K562 (cell line): ENCODE data around the gene DGKB.

Source experiments
- BDP1 ChIP-seq: IDR thresholded peaks from 3 replicates; pipeline ENCODE4 v1.6.1; 2011; ENCODE audit not compliant: insufficient read length, insufficient read depth
- CTCF ChIP-seq, 3 experiments: IDR thresholded peaks in 2 of 3; conservative IDR thresholded peaks in 1 of 3; 2 replicates each; pipeline ENCODE4 v1.5.1; 2011 to 2012; ENCODE audit warnings: low read length in 3 of 3, mild to moderate bottlenecking in 3 of 3, control low read depth in 2 of 3, improper control_type of control experiment in 1 of 3, inconsistent platforms in 1 of 3, low read depth in 1 of 3, mixed read lengths in 1 of 3, moderate library complexity in 1 of 3; ENCODE audit not compliant: insufficient read depth in 2 of 3
- EP300 ChIP-seq: IDR thresholded peaks from 2 replicates; pipeline ENCODE4 v1.6.1; 2012; ENCODE audit warnings: low read length, improper control_type of control experiment
- HDAC2 ChIP-seq: fragments of 450-650 bp; IDR thresholded peaks from 2 replicates; pipeline ENCODE4 v1.6.1; 2016; ENCODE audit warnings: mild to moderate bottlenecking
- L3MBTL2 ChIP-seq: fragments of 450-650 bp; IDR thresholded peaks from 2 replicates; pipeline ENCODE4 v1.6.1; 2016; ENCODE audit warnings: mild to moderate bottlenecking, moderate library complexity
- LEF1 ChIP-seq: fragments of 450-650 bp; IDR thresholded peaks from 2 replicates; pipeline ENCODE4 v1.6.1; 2016; ENCODE audit warnings: mild to moderate bottlenecking
- POLR2AphosphoS5 ChIP-seq: IDR thresholded peaks from 2 replicates; pipeline ENCODE4 v1.6.1; 2011; ENCODE audit warnings: mild to moderate bottlenecking, low read depth, low read length, moderate library complexity; ENCODE audit not compliant: control insufficient read depth, insufficient read depth
- PURB ChIP-seq: sonication (generic); formaldehyde crosslinking; IDR thresholded peaks from 2 replicates; pipeline ENCODE4 v1.9.0; 2021; ENCODE audit warnings: low read depth, mild to moderate bottlenecking, missing genetic modification reagents
- RBFOX2 ChIP-seq: fragments of 200-400 bp; formaldehyde crosslinking; IDR thresholded peaks from 2 replicates; pipeline ENCODE4 v1.6.1; 2017; ENCODE audit warnings: low read depth, mild to moderate bottlenecking, low read length, moderate library complexity
- RCOR1 ChIP-seq, 2 experiments: IDR thresholded peaks; 2 replicates each; pipeline ENCODE4 v1.6.1; 2012; ENCODE audit warnings: low read depth in 2 of 2, low read length in 2 of 2, borderline replicate concordance in 1 of 2, improper control_type of control experiment in 1 of 2
- SIN3A ChIP-seq, 2 experiments: fragments of 150-350 bp in 1 of 2; IDR thresholded peaks; 2 replicates each; pipeline ENCODE4 v1.6.1; 2011 to 2016; ENCODE audit warnings: borderline replicate concordance in 2 of 2, low read depth in 2 of 2, low read length in 2 of 2, mild to moderate bottlenecking in 2 of 2, moderate library complexity in 2 of 2; ENCODE audit not compliant: control insufficient read depth in 1 of 2
- TCF7 ChIP-seq: sonication (generic); IDR thresholded peaks from 2 replicates; pipeline ENCODE4 v1.6.1; 2016; ENCODE audit warnings: antibody characterized with exemption, borderline replicate concordance
- ZC3H4 ChIP-seq: sonication (generic); formaldehyde crosslinking; IDR thresholded peaks from 2 replicates; pipeline ENCODE4 v1.9.0; 2021; ENCODE audit warnings: missing genetic modification reagents, borderline replicate concordance
- ZNF280B ChIP-seq: fragments of 250-450 bp; sonication (Bioruptor Pico); IDR thresholded peaks from 2 replicates; pipeline ENCODE4 v1.5.1; 2021; ENCODE audit warnings: mild to moderate bottlenecking

- no peak for TF ChIP-seq POLR2AphosphoS5
- TF ChIP-seq PURB (CRISPR knock-in tag): no peak
- no peak for TF ChIP-seq CTCF (IDR thresholded peaks at IDR 0.05 in 2 of 3, conservative IDR thresholded peaks at IDR 0.05 in 1 of 3; ENCODE audit: insufficient read depth in 2 of 3, low read depth in 1 of 3, low read length in 3 of 3)
- TF ChIP-seq BDP1: no peak
- no peak for TF ChIP-seq RCOR1 (IDR thresholded peaks at IDR 0.05; ENCODE audit: borderline replicate concordance in 1 of 2, low read depth in 2 of 2, low read length in 2 of 2)
- TF ChIP-seq SIN3A (IDR thresholded peaks at IDR 0.05; ENCODE audit: borderline replicate concordance in 2 of 2, control insufficient read depth in 1 of 2, low read depth in 2 of 2, low read length in 2 of 2): no peak
- no peak for TF ChIP-seq EP300
- no peak for TF ChIP-seq HDAC2
- TF ChIP-seq RBFOX2: no peak
- TF ChIP-seq ZNF280B (CRISPR knock-in tag): no peak
- no peak for TF ChIP-seq LEF1
- no peak for TF ChIP-seq ZC3H4 (CRISPR knock-in tag)
- no peak for TF ChIP-seq TCF7
- no peak for TF ChIP-seq L3MBTL2
Measured at GRCh38 chr7:14858410-14858809, 44.1 kb downstream of the DGKB start.
